ENCODE measurements around the gene SLC46A2.

SLC46A2 gene

GRCh38 chr9:112891521-112891920 lies 845 bp upstream of the SLC46A2 start:
- H3K27ac ChIP-seq (ENCODE audit: low read depth, low read length), result no peak overlapping the region
- peaks cover 0 to 28% (median 24%) of the 10 kb centered on the region in 5 donors for H3K4me1 ChIP-seq (ENCODE audit: control insufficient read depth in 5 of 5, insufficient read depth in 5 of 5, low read length in 5 of 5)
- peaks cover 0 to 14% (median 2%) of the 10 kb centered on the region in 5 donors for H3K27me3 ChIP-seq (ENCODE audit: control insufficient read depth in 5 of 5, insufficient read depth in 4 of 5, low read length in 5 of 5)
- no peaks in the 10 kb centered on the region for H3K9me3 ChIP-seq (ENCODE audit: control insufficient read depth in 5 of 5, low read length in 5 of 5)
- H3K4me3 ChIP-seq (ENCODE audit: low read depth in 1 of 5, low read length in 5 of 5), result no peak overlapping the region
- H3K9ac ChIP-seq (ENCODE audit: low read length in 5 of 5), result no peak overlapping the region
- no peaks in the 10 kb centered on the region for H3K36me3 ChIP-seq (ENCODE audit: control insufficient read depth in 5 of 5, insufficient read depth in 5 of 5, low read length in 5 of 5)

DNA sequence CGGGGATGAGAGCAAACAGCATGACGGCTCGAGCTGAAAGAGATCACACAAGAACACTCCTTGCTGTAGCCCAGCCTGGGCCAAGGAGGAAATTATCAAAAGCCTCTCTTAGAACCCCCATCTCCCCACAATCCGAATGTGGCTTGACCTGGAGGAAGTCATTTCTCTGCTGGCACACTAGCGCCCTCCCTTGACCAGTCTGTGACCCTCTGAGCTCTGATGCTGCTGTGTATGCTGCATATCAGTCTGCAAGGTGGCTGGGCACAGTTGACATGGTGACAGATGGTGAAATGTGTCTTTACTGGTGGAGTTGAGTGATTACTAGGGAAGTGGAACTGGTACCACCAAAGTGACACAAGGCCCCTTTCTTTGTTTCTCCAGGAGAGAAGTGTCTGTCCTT lies 3.3 kb downstream of the SLC46A2 start:
- H3K36me3 ChIP-seq (ENCODE audit: control insufficient read depth in 5 of 5, insufficient read depth in 5 of 5, low read length in 5 of 5), result no peaks in the 10 kb centered on the region
- H3K4me3 ChIP-seq (ENCODE audit: low read depth in 1 of 5, low read length in 5 of 5), result no peak overlapping the region
- no peak overlapping the region for H3K9ac ChIP-seq (ENCODE audit: low read length in 5 of 5)
- no peaks in the 10 kb centered on the region for H3K9me3 ChIP-seq (ENCODE audit: control insufficient read depth in 5 of 5, low read length in 5 of 5)
- peaks cover 0 to 19% (median 15%) of the 10 kb centered on the region in 5 donors for H3K4me1 ChIP-seq (ENCODE audit: control insufficient read depth in 5 of 5, insufficient read depth in 5 of 5, low read length in 5 of 5)
- H3K27me3 ChIP-seq (ENCODE audit: control insufficient read depth in 5 of 5, insufficient read depth in 4 of 5, low read length in 5 of 5), result peaks cover 0 to 14% (median 2%) of the 10 kb centered on the region in 5 donors
- no peak overlapping the region for H3K27ac ChIP-seq (ENCODE audit: low read depth, low read length)

DNA sequence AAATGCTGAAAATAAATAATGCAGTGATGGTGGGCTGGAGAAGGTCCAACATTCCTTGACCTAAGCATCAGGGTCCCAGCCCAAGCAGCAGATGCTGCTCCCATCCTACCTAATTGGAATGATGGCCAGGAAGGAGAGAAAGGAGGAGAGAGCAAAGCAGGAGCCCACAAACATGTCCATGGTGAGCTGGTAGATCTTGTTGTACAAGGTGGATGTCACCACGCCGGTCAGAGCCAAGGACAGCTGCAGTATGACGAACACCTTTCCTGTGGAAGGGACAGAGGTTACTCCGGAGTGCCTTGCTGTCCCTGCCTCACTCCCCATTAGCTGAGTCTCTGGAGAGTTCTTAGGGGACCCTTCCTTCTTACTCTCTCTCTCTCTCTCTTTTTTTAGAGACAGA lies 4.3 kb downstream of the SLC46A2 start:
- H3K27me3 ChIP-seq (ENCODE audit: control insufficient read depth in 5 of 5, insufficient read depth in 4 of 5, low read length in 5 of 5), result peaks cover 0 to 14% (median 2%) of the 10 kb centered on the region in 5 donors
- no peak overlapping the region for H3K9ac ChIP-seq (ENCODE audit: low read length in 5 of 5)
- H3K27ac ChIP-seq (ENCODE audit: low read depth, low read length), result no peak overlapping the region
- peaks cover 0 to 18% (median 15%) of the 10 kb centered on the region in 5 donors for H3K4me1 ChIP-seq (ENCODE audit: control insufficient read depth in 5 of 5, insufficient read depth in 5 of 5, low read length in 5 of 5)
- H3K9me3 ChIP-seq (ENCODE audit: control insufficient read depth in 5 of 5, low read length in 5 of 5), result no peaks in the 10 kb centered on the region
- H3K36me3 ChIP-seq (ENCODE audit: control insufficient read depth in 5 of 5, insufficient read depth in 5 of 5, low read length in 5 of 5), result peaks cover 0 to 2% (median 0%) of the 10 kb centered on the region in 5 donors
- H3K4me3 ChIP-seq (ENCODE audit: low read depth in 1 of 5, low read length in 5 of 5), result no peak overlapping the region

DNA sequence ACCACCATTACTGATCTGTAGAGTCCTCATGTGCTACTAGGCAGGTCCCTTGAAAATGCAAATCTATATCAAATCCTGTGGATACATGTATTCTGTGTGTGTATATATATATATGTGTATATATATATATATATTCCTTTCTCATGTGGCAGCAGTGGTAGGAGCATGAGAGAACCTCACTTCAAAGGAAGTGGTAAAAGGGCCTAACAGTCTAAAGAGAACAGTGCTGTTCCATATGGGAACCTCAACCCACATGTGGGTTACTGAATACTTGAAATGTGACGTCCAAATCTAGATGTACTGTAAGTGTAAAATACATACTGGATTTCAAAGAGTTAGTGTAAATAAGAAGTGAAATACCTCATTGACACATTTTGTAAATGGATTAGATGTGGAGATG lies 5.4 kb downstream of the SLC46A2 start:
- no peaks in the 10 kb centered on the region for H3K9me3 ChIP-seq (ENCODE audit: control insufficient read depth in 5 of 5, low read length in 5 of 5)
- H3K27me3 ChIP-seq (ENCODE audit: control insufficient read depth in 5 of 5, insufficient read depth in 4 of 5, low read length in 5 of 5), result peaks cover 0 to 8% (median 2%) of the 10 kb centered on the region in 5 donors
- H3K27ac ChIP-seq (ENCODE audit: low read depth, low read length), result no peak overlapping the region
- peaks cover 0 to 10% (median 4%) of the 10 kb centered on the region in 5 donors for H3K36me3 ChIP-seq (ENCODE audit: control insufficient read depth in 5 of 5, insufficient read depth in 5 of 5, low read length in 5 of 5)
- no peak overlapping the region for H3K4me3 ChIP-seq (ENCODE audit: low read depth in 1 of 5, low read length in 5 of 5)
- H3K4me1 ChIP-seq (ENCODE audit: control insufficient read depth in 5 of 5, insufficient read depth in 5 of 5, low read length in 5 of 5), result peaks cover 0 to 10% (median 7%) of the 10 kb centered on the region in 5 donors
- no peak overlapping the region for H3K9ac ChIP-seq (ENCODE audit: low read length in 5 of 5)

GRCh38 chr9:112884721-112885120 lies 6.0 kb downstream of the SLC46A2 start:
- Histone ChIP-seq H3K36me3 (ENCODE audit: control insufficient read depth in 5 of 5, insufficient read depth in 5 of 5, low read length in 5 of 5) (peaks cover 0 to 10% (median 4%) of the 10 kb centered on the region in 5 donors), H3K9me3 (ENCODE audit: control insufficient read depth in 5 of 5, low read length in 5 of 5) (no peaks in the 10 kb centered on the region)

DNA sequence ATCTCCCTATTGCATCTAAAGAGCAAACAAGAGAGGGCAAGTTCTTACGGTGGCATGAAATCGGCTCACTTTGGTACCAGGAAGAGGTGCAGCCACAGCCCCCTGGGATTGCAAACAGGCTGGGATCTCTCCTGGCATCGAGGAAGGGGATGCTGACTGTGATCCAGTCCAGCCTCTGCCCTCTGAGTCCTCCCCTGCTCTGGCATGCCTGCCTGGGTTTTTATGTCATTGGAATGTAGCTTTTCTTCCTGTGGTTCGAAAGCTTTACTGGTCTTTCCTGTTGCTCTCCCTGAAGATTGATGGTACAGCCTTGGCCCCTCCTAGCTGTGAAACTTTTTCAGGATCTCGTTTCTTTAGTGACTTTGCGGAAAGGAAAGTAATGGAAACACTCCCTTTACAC lies 6.6 kb downstream of the SLC46A2 start:
- no peak overlapping the region for H3K27ac ChIP-seq (ENCODE audit: low read depth, low read length)

More at GRCh38 chr9:112884721-112885120, 6.0 kb downstream of the SLC46A2 start:
- Histone ChIP-seq H3K4me3 (ENCODE audit: low read depth in 1 of 5, low read length in 5 of 5) (no peak overlapping the region), H3K27ac (ENCODE audit: low read depth, low read length) (no peak overlapping the region), H3K9ac (ENCODE audit: low read length in 5 of 5) (no peak overlapping the region), H3K27me3 (ENCODE audit: control insufficient read depth in 5 of 5, insufficient read depth in 4 of 5, low read length in 5 of 5) (peaks cover 0 to 3% (median 0%) of the 10 kb centered on the region in 5 donors), H3K4me1 (ENCODE audit: control insufficient read depth in 5 of 5, insufficient read depth in 5 of 5, low read length in 5 of 5) (peaks cover 0 to 4% (median under 1%) of the 10 kb centered on the region in 5 donors)

GRCh38 chr9:112881331-112881730 lies 9.3 kb downstream of the SLC46A2 start:
- Histone ChIP-seq H3K9me3 (ENCODE audit: control insufficient read depth in 5 of 5, low read length in 5 of 5) (no peaks in the 10 kb centered on the region), H3K27ac (ENCODE audit: low read depth, low read length) (no peak overlapping the region), H3K36me3 (ENCODE audit: control insufficient read depth in 5 of 5, insufficient read depth in 5 of 5, low read length in 5 of 5) (peaks cover 0 to 29% (median 10%) of the 10 kb centered on the region in 5 donors), H3K27me3 (ENCODE audit: control insufficient read depth in 5 of 5, insufficient read depth in 4 of 5, low read length in 5 of 5) (no peaks in the 10 kb centered on the region), H3K4me1 (ENCODE audit: control insufficient read depth in 5 of 5, insufficient read depth in 5 of 5, low read length in 5 of 5) (no peaks in the 10 kb centered on the region), H3K4me3 (ENCODE audit: low read depth in 1 of 5, low read length in 5 of 5) (no peak overlapping the region), H3K9ac (ENCODE audit: low read length in 5 of 5) (no peak overlapping the region)

More for the DNA sequence above, 6.6 kb downstream of the SLC46A2 start:
- Histone ChIP-seq H3K27me3 (ENCODE audit: control insufficient read depth in 5 of 5, insufficient read depth in 4 of 5, low read length in 5 of 5) (no peaks in the 10 kb centered on the region), H3K36me3 (ENCODE audit: control insufficient read depth in 5 of 5, insufficient read depth in 5 of 5, low read length in 5 of 5) (peaks cover 0 to 10% (median 4%) of the 10 kb centered on the region in 5 donors), H3K9me3 (ENCODE audit: control insufficient read depth in 5 of 5, low read length in 5 of 5) (no peaks in the 10 kb centered on the region), H3K4me1 (ENCODE audit: control insufficient read depth in 5 of 5, insufficient read depth in 5 of 5, low read length in 5 of 5) (no peaks in the 10 kb centered on the region), H3K9ac (ENCODE audit: low read length in 5 of 5) (no peak overlapping the region), H3K4me3 (ENCODE audit: low read depth in 1 of 5, low read length in 5 of 5) (no peak overlapping the region)

DNA sequence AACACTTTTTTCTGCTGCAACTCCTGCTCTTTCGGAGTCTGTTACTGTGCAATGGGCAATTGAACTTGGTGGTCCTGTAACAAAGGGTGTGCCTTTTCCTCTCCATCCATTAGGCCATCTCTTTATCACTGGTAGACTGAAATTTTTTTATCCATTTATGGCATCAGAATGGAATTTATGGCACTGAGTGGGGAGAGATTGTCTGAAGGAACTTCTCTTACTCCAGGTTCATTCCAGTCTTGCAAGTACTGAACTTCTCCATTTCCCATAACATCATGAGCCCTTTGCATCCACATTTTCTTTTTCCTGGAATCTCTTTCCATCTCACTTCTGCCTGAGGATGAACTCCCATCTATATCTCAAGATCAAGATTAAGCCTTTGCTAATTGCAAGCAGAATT lies 10.0 kb downstream of the SLC46A2 start:
- Histone ChIP-seq H3K27ac (ENCODE audit: low read depth, low read length) (no peak overlapping the region), H3K36me3 (ENCODE audit: control insufficient read depth in 5 of 5, insufficient read depth in 5 of 5, low read length in 5 of 5) (peaks cover 0 to 29% (median 10%) of the 10 kb centered on the region in 5 donors), H3K27me3 (ENCODE audit: control insufficient read depth in 5 of 5, insufficient read depth in 4 of 5, low read length in 5 of 5) (no peaks in the 10 kb centered on the region), H3K9me3 (ENCODE audit: control insufficient read depth in 5 of 5, low read length in 5 of 5) (no peaks in the 10 kb centered on the region), H3K4me3 (ENCODE audit: low read depth in 1 of 5, low read length in 5 of 5) (no peak overlapping the region), H3K4me1 (ENCODE audit: control insufficient read depth in 5 of 5, insufficient read depth in 5 of 5, low read length in 5 of 5) (no peaks in the 10 kb centered on the region), H3K9ac (ENCODE audit: low read length in 5 of 5) (no peak overlapping the region)

DNA sequence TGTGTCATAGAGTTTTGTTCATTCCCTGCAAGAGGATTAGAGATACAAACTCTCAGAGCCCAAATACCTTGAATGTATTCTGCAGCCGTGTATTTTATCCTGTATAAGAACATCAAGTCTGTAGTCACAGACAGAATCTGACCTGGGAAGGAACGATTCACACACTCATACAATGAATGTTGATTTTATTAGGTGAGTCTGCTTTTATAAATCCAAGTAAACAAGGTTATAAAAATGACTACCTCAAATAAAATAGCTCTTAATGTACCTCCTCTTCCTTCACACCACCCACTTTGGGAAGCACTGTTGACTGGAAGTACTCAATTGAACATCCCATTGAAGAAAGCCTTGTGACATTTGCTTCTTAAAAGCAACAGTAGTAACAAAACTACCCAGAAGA lies 11.9 kb downstream of the SLC46A2 start:
- H3K27ac ChIP-seq (ENCODE audit: low read depth, low read length), result no peak overlapping the region
- H3K9ac ChIP-seq (ENCODE audit: low read length in 5 of 5), result no peak overlapping the region
- no peaks in the 10 kb centered on the region for H3K27me3 ChIP-seq (ENCODE audit: control insufficient read depth in 5 of 5, insufficient read depth in 4 of 5, low read length in 5 of 5)
- no peaks in the 10 kb centered on the region for H3K4me1 ChIP-seq (ENCODE audit: control insufficient read depth in 5 of 5, insufficient read depth in 5 of 5, low read length in 5 of 5)
- H3K36me3 ChIP-seq (ENCODE audit: control insufficient read depth in 5 of 5, insufficient read depth in 5 of 5, low read length in 5 of 5), result peaks cover 0 to 29% (median 14%) of the 10 kb centered on the region in 5 donors
- H3K9me3 ChIP-seq (ENCODE audit: control insufficient read depth in 5 of 5, low read length in 5 of 5), result no peaks in the 10 kb centered on the region
- H3K4me3 ChIP-seq (ENCODE audit: low read depth in 1 of 5, low read length in 5 of 5), result no peak overlapping the region

- H3K9me3 ChIP-seq (ENCODE audit: control insufficient read depth in 5 of 5, low read length in 5 of 5), result no peaks in the 10 kb centered on the region
- no peak overlapping the region for H3K9ac ChIP-seq (ENCODE audit: low read length in 5 of 5)
- H3K4me3 ChIP-seq (ENCODE audit: low read depth in 1 of 5, low read length in 5 of 5), result no peak overlapping the region
- H3K4me1 ChIP-seq (ENCODE audit: control insufficient read depth in 5 of 5, insufficient read depth in 5 of 5, low read length in 5 of 5), result peaks cover 0 to 4% (median 0%) of the 10 kb centered on the region in 5 donors
- H3K36me3 ChIP-seq (ENCODE audit: control insufficient read depth in 5 of 5, insufficient read depth in 5 of 5, low read length in 5 of 5), result peaks cover 0 to 34% (median 17%) of the 10 kb centered on the region in 5 donors
- H3K27me3 ChIP-seq (ENCODE audit: control insufficient read depth in 5 of 5, insufficient read depth in 4 of 5, low read length in 5 of 5), result no peaks in the 10 kb centered on the region
- H3K27ac ChIP-seq (ENCODE audit: low read depth, low read length), result no peak overlapping the region
These were observed 16.8 kb downstream of the SLC46A2 start for GRCh38 chr9:112873773-112874405.
